Left renal cortex interstitium (tissue), 4 donors: ENCODE results near the gene SLC44A4. TPM values are rescaled to one million over a fixed set of nuclear protein-coding genes. Genes with fewer than 3 reads are reported as not detected.
"Not testable (repeated sequence)": the region's sequence is repeated elsewhere in the genome, so short reads cannot be mapped to it uniquely, and the experiment has no call there.

Experiments
- DNase-seq, 4 donors: peaks; one replicate each; pipeline ENCODE4 v3.0.0-alpha.2; 2013; ENCODE audit warnings: low read depth in 4 of 4, low spot score in 2 of 4, missing footprints in 1 of 4
- polyA plus RNA-seq, 4 donors: library from polyadenylated mRNA; unstranded; fragments of 120-200 nt; gene quantifications; one replicate each; pipeline ENCODE4 v1.2.1, GENCODE V29; 2013; ENCODE audit not compliant: insufficient read length in 4 of 4

The SLC44A4 gene
- 10 to 100 TPM; 37.2 to 57.4 (median 46.1) TPM for polyA plus RNA-seq

- no peak for DNase-seq
These were observed at the start of gene SLC44A4 for GRCh38 chr6:31878726-31879125. Gene SLC44A4, minus strand, starts transcription at chr6:31878997. Its CDS starts 17 bp downstream, at chr6:31878980.

GRCh38 chr6:31928672-31928939 is 49.8 kb upstream of the SLC44A4 start:
- no peak for DNase-seq

- no peak for DNase-seq
These were observed 49.3 kb upstream of the SLC44A4 start for GRCh38 chr6:31927863-31928671.

- no peak for DNase-seq
These were observed 48.6 kb upstream of the SLC44A4 start, which contains the start of gene C2 for GRCh38 chr6:31927242-31927862. Gene C2, plus strand, starts transcription at chr6:31927717. Its CDS starts 36 bp downstream, at chr6:31927753.

- no peak for DNase-seq
These were observed 44.1 kb upstream of the SLC44A4 start for GRCh38 chr6:31922942-31923341.

- no peak for DNase-seq
These were observed 42.0 kb upstream of the SLC44A4 start for GRCh38 chr6:31920811-31921210.

- no peak for DNase-seq
These were observed 41.0 kb upstream of the SLC44A4 start for GRCh38 chr6:31919624-31920303.

GRCh38 chr6:31918069-31918720 is 39.4 kb upstream of the SLC44A4 start:
- no peak for DNase-seq

GRCh38 chr6:31915756-31916155 is 37.0 kb upstream of the SLC44A4 start:
- no peak for DNase-seq

- no peak for DNase-seq
These were observed 36.6 kb upstream of the SLC44A4 start for GRCh38 chr6:31915351-31915750.

GRCh38 chr6:31911826-31912585 is 33.2 kb upstream of the SLC44A4 start:
- no peak for DNase-seq

GRCh38 chr6:31909298-31909697 is 30.5 kb upstream of the SLC44A4 start:
- not testable (repeated sequence) for DNase-seq

GRCh38 chr6:31908791-31909190 is 30.0 kb upstream of the SLC44A4 start:
- DNase-seq = no peak

GRCh38 chr6:31908255-31908654 is 29.5 kb upstream of the SLC44A4 start:
- not testable (repeated sequence) for DNase-seq

GRCh38 chr6:31907158-31907813 is 28.5 kb upstream of the SLC44A4 start:
- DNase-seq = no peak

GRCh38 chr6:31906727-31907126 is 27.9 kb upstream of the SLC44A4 start:
- DNase-seq = not testable (repeated sequence)

- no peak for DNase-seq
These were observed 27.3 kb upstream of the SLC44A4 start for GRCh38 chr6:31906122-31906521.

- no peak for DNase-seq
These were observed 26.2 kb upstream of the SLC44A4 start for GRCh38 chr6:31905041-31905440.

- DNase-seq = no peak
These were observed 25.2 kb upstream of the SLC44A4 start for GRCh38 chr6:31903957-31904356.
